Natural killer cell (primary cell): ENCODE data around the gene HS3ST3A1. TPM values are rescaled to one million over a fixed set of nuclear protein-coding genes. Genes with fewer than 3 reads are reported as not detected.

Experiments used
- ATAC-seq, 3 donors: fragments of 150-1000 bp in 2 of 3; fragments of 200-7000 bp in 1 of 3; cut with Tn5 transposase; 1 replicate in 1 of 3; 2 replicates in 2 of 3; pipeline ENCODE4 v1.10.0; 2021; ENCODE audit warnings: mild to moderate bottlenecking in 2 of 3, moderate library complexity in 2 of 3
- DNase-seq, 2 donors: peaks; one replicate each; pipeline versions ENCODE4 v3.0.0 to v3.0.0-alpha.2; 2013 to 2021; ENCODE audit warnings: mixed read lengths in 1 of 2
- H3K27ac ChIP-seq: one replicate; pipeline ENCODE4 v1.5.1; 2013; ENCODE audit warnings: mild to moderate bottlenecking, low read length
- H3K27me3 ChIP-seq: one replicate; pipeline ENCODE4 v1.6.1; 2013; ENCODE audit warnings: low read length; ENCODE audit not compliant: control insufficient read depth, insufficient read depth
- H3K36me3 ChIP-seq: one replicate; pipeline ENCODE4 v1.6.1; 2013; ENCODE audit warnings: low read length; ENCODE audit not compliant: control insufficient read depth, insufficient read depth
- H3K4me1 ChIP-seq: one replicate; pipeline ENCODE4 v1.6.1; 2013; ENCODE audit warnings: low read length; ENCODE audit not compliant: control insufficient read depth, insufficient read depth
- H3K4me3 ChIP-seq: one replicate; pipeline ENCODE4 v1.5.1; 2013; ENCODE audit warnings: low read length
- H3K9me3 ChIP-seq: one replicate; pipeline ENCODE4 v1.6.1; 2013; ENCODE audit warnings: low read length; ENCODE audit not compliant: control insufficient read depth, insufficient read depth
- H3K27ac Mint-ChIP-seq, 2 donors: one replicate each; pipeline ENCODE4 v1.8.0; 2022; ENCODE audit warnings: mild to moderate bottlenecking in 2 of 2, mixed read lengths in 2 of 2, moderate library complexity in 1 of 2
- H3K27me3 Mint-ChIP-seq, 2 donors: one replicate each; pipeline ENCODE4 v1.8.0; 2022; ENCODE audit warnings: low read depth in 2 of 2, mixed read lengths in 2 of 2
- H3K36me3 Mint-ChIP-seq: one replicate; pipeline ENCODE4 v1.8.0; 2022; ENCODE audit warnings: mixed read lengths
- H3K4me1 Mint-ChIP-seq, 2 donors: one replicate each; pipeline ENCODE4 v1.8.0; 2022; ENCODE audit warnings: mixed read lengths in 2 of 2
- H3K4me3 Mint-ChIP-seq: one replicate; pipeline ENCODE4 v1.8.0; 2022; ENCODE audit warnings: mild to moderate bottlenecking, moderate library complexity, mixed read lengths
- H3K9me3 Mint-ChIP-seq, 2 donors: one replicate each; pipeline ENCODE4 v1.8.0; 2022; ENCODE audit warnings: mixed read lengths in 2 of 2
- WGBS: methylation state at CpG from one replicate; pipeline ENCODE4 v1.1.7; 2013; ENCODE audit warnings: missing lambda C conversion rate; ENCODE audit not compliant: insufficient coverage; 5-methylcytosine and 5-hydroxymethylcytosine counted together
- intact Hi-C: fragments of 100-400 bp; cut with micrococcal nuclease; formaldehyde crosslinking; loops from one replicate; pipeline ENCODE4 v1.14.2; 2022
- total RNA-seq, 4 donors: library from RNA; stranded (reverse); fragments of 120-200 nt in 1 of 4; gene quantifications; one replicate each; pipeline versions ENCODE4 v1.2.3 to v1.2.4, GENCODE V29; 2013 to 2022
- TF ChIP-seq, protein P1 (sequence below): fragments of 200-600 bp; IDR thresholded peaks from one replicate; pipeline ENCODE4 v1.8.0; 2022; ENCODE audit warnings: antibody characterized with exemption

Gene HS3ST3A1
- total RNA-seq: 1 to 10 TPM in 2 of 3 donors, not detected in 1; 1.6 to 2.5 TPM
- total RNA-seq (2013): 1.6 TPM

- Mint-ChIP-seq H3K4me3 (peak within 1 kb of the TSS; percentile 58), H3K36me3 (no peaks in the 10 kb centered on the region), H3K27me3 (peaks cover 55 to 61% of the 10 kb centered on the region in 2 donors), H3K9me3 (no peaks in the 10 kb centered on the region), H3K4me1 (peaks cover 6 to 8% of the 10 kb centered on the region in 2 donors), H3K27ac (no peak within 1 kb of the TSS)
- Histone ChIP-seq H3K9me3 (no peaks in the 10 kb centered on the region), H3K27me3 (peaks cover 11% of the 10 kb centered on the region), H3K36me3 (no peaks in the 10 kb centered on the region), H3K27ac (no peak within 1 kb of the TSS), H3K4me3 (no peak within 1 kb of the TSS), H3K4me1 (peaks cover 10% of the 10 kb centered on the region)
- TF ChIP-seq, protein P1, sequence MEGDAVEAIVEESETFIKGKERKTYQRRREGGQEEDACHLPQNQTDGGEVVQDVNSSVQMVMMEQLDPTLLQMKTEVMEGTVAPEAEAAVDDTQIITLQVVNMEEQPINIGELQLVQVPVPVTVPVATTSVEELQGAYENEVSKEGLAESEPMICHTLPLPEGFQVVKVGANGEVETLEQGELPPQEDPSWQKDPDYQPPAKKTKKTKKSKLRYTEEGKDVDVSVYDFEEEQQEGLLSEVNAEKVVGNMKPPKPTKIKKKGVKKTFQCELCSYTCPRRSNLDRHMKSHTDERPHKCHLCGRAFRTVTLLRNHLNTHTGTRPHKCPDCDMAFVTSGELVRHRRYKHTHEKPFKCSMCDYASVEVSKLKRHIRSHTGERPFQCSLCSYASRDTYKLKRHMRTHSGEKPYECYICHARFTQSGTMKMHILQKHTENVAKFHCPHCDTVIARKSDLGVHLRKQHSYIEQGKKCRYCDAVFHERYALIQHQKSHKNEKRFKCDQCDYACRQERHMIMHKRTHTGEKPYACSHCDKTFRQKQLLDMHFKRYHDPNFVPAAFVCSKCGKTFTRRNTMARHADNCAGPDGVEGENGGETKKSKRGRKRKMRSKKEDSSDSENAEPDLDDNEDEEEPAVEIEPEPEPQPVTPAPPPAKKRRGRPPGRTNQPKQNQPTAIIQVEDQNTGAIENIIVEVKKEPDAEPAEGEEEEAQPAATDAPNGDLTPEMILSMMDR: no peak
- WGBS: 4% methylated on average over 61 of the region's 61 CpGs
- ATAC-seq (peak in 2 of 3 donors; percentile 21 to 24), DNase-seq (no peak)
- intact Hi-C loops: no loop called here
Observed at GRCh38 chr17:13601776-13602551, at the start of gene HS3ST3A1. Gene HS3ST3A1, minus strand, starts transcription at chr17:13601929. Its CDS starts 800 bp downstream, at chr17:13601129.

GRCh38 chr17:13650096-13650675, 48.5 kb upstream of the HS3ST3A1 start:
- TF ChIP-seq, protein P1: no peak
- intact Hi-C loops: no loop called here
- H3K27ac Mint-ChIP-seq: no peak overlapping the region
- H3K9me3 Mint-ChIP-seq: no peaks in the 10 kb centered on the region
- H3K4me1 Mint-ChIP-seq: no peaks in the 10 kb centered on the region
- no peaks in the 10 kb centered on the region for H3K36me3 Mint-ChIP-seq
- WGBS: 90% methylated on average over 4 of the region's 4 CpGs
- DNase-seq (no peak), ATAC-seq (no peak)
- H3K4me3 Mint-ChIP-seq: no peak overlapping the region
- H3K27me3 Mint-ChIP-seq: peaks cover 8 to 10% of the 10 kb centered on the region in 2 donors
- Histone ChIP-seq H3K9me3 (no peaks in the 10 kb centered on the region), H3K4me3 (no peak overlapping the region), H3K27ac (no peak overlapping the region), H3K4me1 (no peaks in the 10 kb centered on the region), H3K27me3 (peaks cover 2% of the 10 kb centered on the region), H3K36me3 (no peaks in the 10 kb centered on the region)

DNA sequence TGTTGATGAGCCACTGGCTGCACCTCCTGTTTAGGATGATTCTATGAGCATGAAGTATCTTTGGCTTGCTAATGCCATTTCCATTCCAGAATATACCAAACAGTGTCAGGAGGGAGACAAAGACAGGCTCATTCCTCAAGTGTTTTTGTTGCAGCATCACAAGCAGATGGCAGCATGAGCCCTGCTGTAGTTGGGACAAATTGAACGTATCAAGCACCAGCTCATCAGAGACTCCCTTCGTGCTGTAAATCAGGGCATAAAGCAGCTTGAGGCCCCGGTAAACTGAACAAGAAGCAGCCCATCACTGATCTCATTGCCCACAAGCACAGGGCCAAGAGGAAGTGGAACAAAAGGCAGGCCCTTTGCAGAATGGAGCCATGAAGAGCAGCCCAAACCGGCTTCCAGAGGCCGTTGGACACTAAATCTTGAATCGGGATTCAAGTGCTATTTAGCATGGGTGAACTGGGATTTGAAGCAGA, 45.9 kb upstream of the HS3ST3A1 start:
- Histone ChIP-seq H3K9me3 (no peaks in the 10 kb centered on the region), H3K4me3 (no peak overlapping the region), H3K27me3 (peaks cover 2% of the 10 kb centered on the region), H3K4me1 (no peaks in the 10 kb centered on the region), H3K27ac (no peak overlapping the region), H3K36me3 (no peaks in the 10 kb centered on the region)
- no peak overlapping the region for H3K4me3 Mint-ChIP-seq
- WGBS: 73% methylated on average over 6 of the region's 6 CpGs
- H3K27ac Mint-ChIP-seq: no peak overlapping the region
- no peaks in the 10 kb centered on the region for H3K9me3 Mint-ChIP-seq
- H3K27me3 Mint-ChIP-seq: peaks cover 7 to 13% of the 10 kb centered on the region in 2 donors
- ATAC-seq: no peak
- intact Hi-C loops: no loop called here
- TF ChIP-seq, protein P1: no peak
- H3K4me1 Mint-ChIP-seq: no peaks in the 10 kb centered on the region
- no peaks in the 10 kb centered on the region for H3K36me3 Mint-ChIP-seq
- DNase-seq: no peak
